Endodermal cell (in vitro differentiated cells): ENCODE measurements around the gene MINDY4B. TPM values are rescaled to one million over a fixed set of nuclear protein-coding genes. Genes with fewer than 3 reads are reported as not detected.

ENCODE experiments used
- DNase-seq: peaks from one replicate; pipeline ENCODE4 v3.0.0-alpha.2; 2017
- H3K27ac ChIP-seq: 2 replicates; pipeline ENCODE4 v1.5.1; 2013; ENCODE audit warnings: mild to moderate bottlenecking, low read depth, low read length, moderate library complexity
- H3K27me3 ChIP-seq: 2 replicates; pipeline ENCODE4 v1.6.1; 2013; ENCODE audit warnings: mild to moderate bottlenecking, low read length, moderate library complexity; ENCODE audit not compliant: insufficient read depth, control insufficient read depth, poor library complexity, severe bottlenecking
- H3K36me3 ChIP-seq: 2 replicates; pipeline ENCODE4 v1.7.0; 2013; ENCODE audit warnings: mild to moderate bottlenecking, low read length, moderate library complexity; ENCODE audit not compliant: control insufficient read depth, insufficient read depth
- H3K4me1 ChIP-seq: one replicate; pipeline ENCODE4 v1.7.0; 2013; ENCODE audit warnings: low read length; ENCODE audit not compliant: control insufficient read depth, insufficient read depth
- H3K4me3 ChIP-seq: 2 replicates; pipeline ENCODE4 v1.5.1; 2013; ENCODE audit warnings: mild to moderate bottlenecking, low read length, moderate library complexity
- H3K9ac ChIP-seq: 2 replicates; pipeline ENCODE4 v1.6.1; 2013; ENCODE audit warnings: mild to moderate bottlenecking, low read length, moderate library complexity; ENCODE audit not compliant: poor library complexity, severe bottlenecking; ENCODE audit errors: extremely low read depth
- H3K9me3 ChIP-seq: 2 replicates; pipeline ENCODE4 v1.6.1; 2013; ENCODE audit warnings: mild to moderate bottlenecking, low read length, moderate library complexity; ENCODE audit not compliant: control insufficient read depth
- H3K27ac Mint-ChIP-seq: 2 replicates; pipeline ENCODE4 v1.8.0; 2020; ENCODE audit warnings: mixed read lengths
- H3K27me3 Mint-ChIP-seq: 2 replicates; pipeline ENCODE4 v1.8.0; 2021; ENCODE audit warnings: mild to moderate bottlenecking, mixed read lengths; ENCODE audit not compliant: insufficient read depth
- H3K36me3 Mint-ChIP-seq: 2 replicates; pipeline ENCODE4 v1.8.0; 2020; ENCODE audit warnings: low read depth, mixed read lengths
- H3K4me1 Mint-ChIP-seq: 2 replicates; pipeline ENCODE4 v1.8.0; 2020; ENCODE audit warnings: mixed read lengths
- H3K4me3 Mint-ChIP-seq: 2 replicates; pipeline ENCODE4 v1.8.0; 2020; ENCODE audit warnings: mild to moderate bottlenecking, moderate library complexity, mixed read lengths
- H3K9me3 Mint-ChIP-seq: 2 replicates; pipeline ENCODE4 v1.8.0; 2020; ENCODE audit warnings: mild to moderate bottlenecking, mixed read lengths
- CTCF ChIP-seq: fragments of 200-600 bp; sonication (generic); conservative IDR thresholded peaks from 2 replicates; pipeline ENCODE4 v1.5.0; 2021; ENCODE audit warnings: antibody characterized with exemption, mild to moderate bottlenecking
- WGBS, 2 experiments: methylation state at CpG; one replicate each; pipeline versions ENCODE4 v1.1.5 to v1.1.7; 2013; ENCODE audit warnings: missing lambda C conversion rate in 2 of 2, mixed read lengths in 1 of 2; ENCODE audit not compliant: insufficient coverage in 1 of 2, insufficient read length in 1 of 2; 5-methylcytosine and 5-hydroxymethylcytosine counted together
- total RNA-seq, 2 donors: library from RNA; stranded (reverse); fragmentation: NEBNext Ultra II Directional in 1 of 2; extraction: Animal tissue kit (Norgen Biotek cat#: 25700) in 1 of 2; gene quantifications; 2 replicates in 1 of 2; 3 replicates in 1 of 2; pipeline ENCODE4 v1.2.1, GENCODE V29; 2021

The MINDY4B gene
- total RNA-seq, 2 donors from 2014 or later, result not detected

DNA sequence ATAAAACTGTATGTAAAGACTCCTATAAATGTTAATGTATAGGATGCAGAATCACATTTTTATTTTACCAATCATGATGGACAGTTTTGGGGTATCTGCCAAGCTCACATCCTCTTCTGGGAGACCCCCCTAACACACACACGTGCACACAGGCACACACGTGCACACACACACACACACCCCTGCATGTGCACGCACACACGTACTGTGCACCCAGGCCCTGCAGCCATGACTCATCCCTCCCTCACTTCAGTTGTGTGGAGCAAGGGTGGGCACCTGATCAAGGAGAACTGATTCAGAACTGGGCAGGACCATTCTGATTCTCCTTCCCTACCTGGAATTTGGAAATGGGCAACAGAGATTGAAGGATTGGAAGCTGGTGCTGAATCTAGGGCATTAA lies 16.0 kb upstream of the MINDY4B start:
- DNase-seq, result no peak
- Mint-ChIP-seq H3K27me3 (peaks cover 3% of the 10 kb centered on the region), H3K27ac (no peak overlapping the region), H3K4me1 (peaks cover 9% of the 10 kb centered on the region), H3K36me3 (no peaks in the 10 kb centered on the region), H3K9me3 (no peaks in the 10 kb centered on the region), H3K4me3 (no peak overlapping the region)
- TF ChIP-seq CTCF, result no peak
- H3K4me3 ChIP-seq, result no peak overlapping the region
- no peak overlapping the region for H3K9ac ChIP-seq
- 86% methylated on average over 4 of the region's 4 CpGs; no CpG with 5 or more reads in 1 of the 2 experiments for WGBS, 2 experiments
- no peaks in the 10 kb centered on the region for H3K4me1 ChIP-seq
- H3K27ac ChIP-seq, result no peak overlapping the region
- no peaks in the 10 kb centered on the region for H3K9me3 ChIP-seq
- H3K27me3 ChIP-seq, result no peaks in the 10 kb centered on the region
- no peaks in the 10 kb centered on the region for H3K36me3 ChIP-seq

DNA sequence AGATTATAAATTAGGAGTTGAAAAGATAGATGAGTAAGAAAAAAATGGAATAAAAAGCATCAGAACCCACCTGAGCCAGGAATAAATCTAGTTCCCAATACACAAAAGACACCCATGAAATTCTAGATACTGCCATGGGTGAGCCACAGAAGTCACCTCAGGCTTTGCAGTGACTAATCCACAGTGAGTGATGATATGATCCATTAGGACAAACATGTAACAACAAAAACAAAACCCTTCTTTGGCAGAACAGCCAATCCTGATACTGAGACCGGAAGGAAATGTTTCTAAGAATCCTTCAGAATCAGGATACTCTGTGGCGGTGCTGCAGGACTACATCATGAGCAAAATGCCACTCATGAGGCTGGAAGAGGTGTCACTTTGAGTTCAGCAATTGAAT lies 15.0 kb upstream of the MINDY4B start:
- no peaks in the 10 kb centered on the region for H3K4me1 ChIP-seq
- Mint-ChIP-seq H3K27me3 (peaks cover 3% of the 10 kb centered on the region), H3K36me3 (no peaks in the 10 kb centered on the region), H3K9me3 (no peaks in the 10 kb centered on the region), H3K27ac (no peak overlapping the region), H3K4me3 (no peak overlapping the region), H3K4me1 (peaks cover 5% of the 10 kb centered on the region)
- H3K36me3 ChIP-seq, result no peaks in the 10 kb centered on the region
- H3K9me3 ChIP-seq, result no peaks in the 10 kb centered on the region
- H3K9ac ChIP-seq, result no peak overlapping the region
- no peak for DNase-seq
- 84 to 88% methylated on average over 2 of the region's 2 CpGs for WGBS, 2 experiments
- H3K4me3 ChIP-seq, result no peak overlapping the region
- TF ChIP-seq CTCF, result no peak
- H3K27me3 ChIP-seq, result no peaks in the 10 kb centered on the region
- H3K27ac ChIP-seq, result no peak overlapping the region

DNA sequence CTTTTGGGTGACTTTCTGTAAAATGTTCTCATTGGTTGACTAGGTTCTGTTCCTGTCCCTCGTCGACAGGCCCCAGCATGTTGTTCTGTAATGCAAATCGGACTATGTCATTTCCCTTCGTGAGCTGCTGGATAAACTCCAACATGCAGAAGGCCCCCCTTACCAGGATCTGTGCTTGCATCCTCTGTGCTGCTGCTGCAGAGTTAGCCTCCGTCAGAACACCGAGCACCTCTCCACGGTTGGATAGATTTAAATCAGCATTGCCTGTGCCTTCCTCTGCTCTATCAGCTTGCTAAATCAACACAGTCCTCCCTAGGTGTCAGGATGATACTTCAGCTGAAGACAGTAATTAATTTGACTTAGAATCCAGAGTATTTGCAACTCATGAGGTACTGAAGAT lies 12.7 kb upstream of the MINDY4B start:
- TF ChIP-seq CTCF, result no peak
- Mint-ChIP-seq H3K36me3 (no peaks in the 10 kb centered on the region), H3K9me3 (no peaks in the 10 kb centered on the region), H3K4me1 (peaks cover 5% of the 10 kb centered on the region), H3K27ac (no peak overlapping the region), H3K4me3 (no peak overlapping the region), H3K27me3 (peaks cover 3% of the 10 kb centered on the region)
- Histone ChIP-seq H3K4me3 (no peak overlapping the region), H3K27ac (no peak overlapping the region), H3K9me3 (no peaks in the 10 kb centered on the region), H3K36me3 (no peaks in the 10 kb centered on the region), H3K4me1 (no peaks in the 10 kb centered on the region), H3K27me3 (no peaks in the 10 kb centered on the region), H3K9ac (no peak overlapping the region)
- no peak for DNase-seq
- 51 to 57% methylated on average over 4 to 7 of the region's 7 CpGs for WGBS, 2 experiments
